SKM-1 treated with dmso at 0.1 percent for 144 hours (cell line): ENCODE results near the gene MPIG6B.

Source experiments
- DNase-seq: peaks from one replicate; lab custom pipeline; 2025; ENCODE audit not compliant: unreplicated experiment; lab: John Stamatoyannopoulos, UW

MPIG6B gene

DNA sequence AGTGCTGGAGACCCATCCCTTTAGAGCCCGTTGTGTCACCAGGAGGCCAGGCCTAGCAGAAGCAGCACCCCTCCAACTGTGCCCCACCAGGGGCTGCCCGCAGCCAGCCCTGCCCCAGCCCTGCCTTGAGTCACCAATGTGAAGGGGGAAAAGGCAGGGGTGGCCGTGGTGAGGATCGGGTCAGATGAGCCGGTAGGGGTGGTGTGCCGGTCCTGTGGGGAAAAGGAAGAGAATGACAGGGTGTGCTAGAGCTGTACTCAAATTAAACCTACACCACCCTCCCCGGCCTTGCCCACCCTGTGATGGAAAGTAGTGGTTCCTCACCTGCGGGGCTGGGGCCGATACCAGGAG is 42.4 kb downstream of the MPIG6B start:
- DNase-seq: no peak

- no peak for DNase-seq
Measured at GRCh38 chr6:31765910-31766794, 43.0 kb downstream of the MPIG6B start.

GRCh38 chr6:31767096-31767645 is 44.0 kb downstream of the MPIG6B start:
- DNase-seq: no peak

DNA sequence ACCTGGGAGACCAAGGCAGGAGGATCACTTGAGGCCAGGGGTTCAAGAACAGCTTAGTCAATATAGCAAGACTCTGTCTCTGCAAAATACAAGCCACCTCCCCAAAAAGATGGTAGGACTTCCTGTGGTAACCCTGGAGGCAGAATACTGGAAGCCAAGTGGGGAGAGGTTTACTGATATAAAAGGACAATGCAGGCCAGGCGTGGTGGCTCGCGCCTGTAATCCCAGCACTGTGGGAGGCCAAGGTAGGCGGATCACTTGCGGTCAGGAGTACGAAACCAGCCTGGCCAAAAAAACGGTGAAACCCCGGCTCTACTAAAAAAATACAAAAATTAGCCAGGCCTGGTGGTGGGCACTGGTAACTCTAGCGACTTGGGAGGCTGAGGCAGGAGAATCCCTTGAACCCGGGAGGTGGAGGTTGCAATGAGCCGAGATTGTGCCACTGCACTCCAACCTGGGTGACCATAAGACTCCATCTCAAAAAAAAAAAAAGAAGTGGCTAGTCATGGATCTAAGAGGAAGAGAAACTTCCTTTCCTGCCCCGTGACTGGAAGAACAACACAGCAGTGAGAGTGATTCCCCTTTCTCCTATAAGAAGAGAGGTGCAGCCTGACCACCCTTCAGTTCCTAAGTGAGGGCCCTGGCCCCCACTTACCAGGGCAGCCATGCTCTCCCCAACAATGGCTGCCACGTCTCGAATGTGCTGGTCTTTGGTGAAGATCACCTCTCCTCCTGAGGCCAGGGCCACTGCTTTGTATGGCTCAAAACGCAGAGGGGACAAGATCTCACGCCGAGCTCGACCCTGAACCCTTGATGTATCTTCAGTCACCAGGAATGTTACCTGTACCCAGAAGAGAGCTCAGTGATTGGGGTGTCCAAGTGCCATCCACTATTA is 45.4 kb downstream of the MPIG6B start:
- no peak for DNase-seq

DNA sequence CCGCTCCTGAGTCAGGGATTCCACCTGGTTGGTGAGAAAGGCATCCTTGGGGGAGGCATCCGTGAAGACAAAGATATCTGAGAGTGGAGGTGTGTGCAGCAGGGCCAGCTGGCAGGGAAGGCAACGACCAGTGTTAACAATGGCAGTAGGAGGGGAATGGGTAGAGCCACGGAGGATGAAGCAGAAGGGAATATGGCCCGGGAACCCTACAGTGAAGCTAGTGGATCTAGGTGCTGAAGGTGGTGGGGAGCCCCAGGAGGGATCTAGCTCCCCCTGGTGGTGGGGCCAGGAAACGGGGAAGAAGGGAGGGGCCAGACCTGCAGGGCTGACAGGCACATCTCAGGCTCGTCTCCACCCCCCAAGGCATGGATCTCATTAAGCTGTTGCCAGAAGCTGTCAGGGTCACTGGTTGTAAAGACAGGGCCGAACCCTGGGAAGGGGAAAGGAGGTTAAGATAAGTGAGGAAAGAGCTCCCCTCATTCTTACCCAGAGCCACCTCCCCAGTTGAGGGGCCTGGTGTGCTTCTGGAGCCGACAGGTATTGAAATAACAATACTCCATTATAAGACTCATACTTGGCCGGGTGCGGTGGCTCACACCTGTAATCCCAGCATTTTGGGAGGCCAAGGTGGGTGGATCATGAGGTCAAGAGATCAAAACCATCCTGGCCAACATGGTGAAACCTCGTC is 46.7 kb downstream of the MPIG6B start:
- peak; percentile 74 for DNase-seq

GRCh38 chr6:31770860-31771259 is 47.7 kb downstream of the MPIG6B start:
- DNase-seq: no peak

DNA sequence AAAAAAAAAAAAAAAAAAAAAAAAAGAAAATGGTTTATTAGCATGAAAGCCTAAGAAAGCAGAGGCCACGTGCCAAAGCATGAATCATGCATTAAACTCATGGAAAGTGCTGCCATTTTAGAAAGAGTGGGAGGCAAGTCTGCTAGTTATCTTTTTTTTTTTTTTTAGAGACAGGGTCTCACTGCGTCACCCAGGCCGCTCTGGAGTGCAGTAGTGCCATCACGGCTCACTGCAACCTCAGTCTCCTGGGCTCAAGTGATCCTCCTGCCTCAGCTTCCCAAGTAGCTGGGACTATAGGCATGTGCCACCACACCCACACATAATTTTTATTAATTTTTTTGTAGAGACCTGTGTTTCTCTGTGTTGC is 48.8 kb downstream of the MPIG6B start:
- DNase-seq: no peak

GRCh38 chr6:31775184-31775583 is 52.0 kb downstream of the MPIG6B start:
- no peak for DNase-seq

- no peak for DNase-seq
Measured at GRCh38 chr6:31775633-31776484, 52.7 kb downstream of the MPIG6B start.
